M059J (cell line): ENCODE measurements around the gene CLNS1A. TPM values are rescaled to one million over a fixed set of nuclear protein-coding genes. Genes with fewer than 3 reads are reported as not detected.
A peak's percentile ranks its signal among the peaks of the same experiment; 100 is the strongest.
"Not testable (repeated sequence)": the region's sequence is repeated elsewhere in the genome, so short reads cannot be mapped to it uniquely, and the experiment has no call there.

ENCODE experiments used
- DNase-seq: peaks from one replicate; pipeline ENCODE4 v3.0.0-alpha.2; 2012; ENCODE audit warnings: low read depth
- total RNA-seq: library from RNA; depleted of rRNA; stranded (reverse); fragments of >200 nt; shearing (Covaris generic); gene quantifications from 2 replicates; pipeline ENCODE4 v1.2.3, GENCODE V29; 2014; rRNA removed

CLNS1A gene, protein sequence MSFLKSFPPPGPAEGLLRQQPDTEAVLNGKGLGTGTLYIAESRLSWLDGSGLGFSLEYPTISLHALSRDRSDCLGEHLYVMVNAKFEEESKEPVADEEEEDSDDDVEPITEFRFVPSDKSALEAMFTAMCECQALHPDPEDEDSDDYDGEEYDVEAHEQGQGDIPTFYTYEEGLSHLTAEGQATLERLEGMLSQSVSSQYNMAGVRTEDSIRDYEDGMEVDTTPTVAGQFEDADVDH
- total RNA-seq, result 135 and 150 TPM in 2 replicates

DNA sequence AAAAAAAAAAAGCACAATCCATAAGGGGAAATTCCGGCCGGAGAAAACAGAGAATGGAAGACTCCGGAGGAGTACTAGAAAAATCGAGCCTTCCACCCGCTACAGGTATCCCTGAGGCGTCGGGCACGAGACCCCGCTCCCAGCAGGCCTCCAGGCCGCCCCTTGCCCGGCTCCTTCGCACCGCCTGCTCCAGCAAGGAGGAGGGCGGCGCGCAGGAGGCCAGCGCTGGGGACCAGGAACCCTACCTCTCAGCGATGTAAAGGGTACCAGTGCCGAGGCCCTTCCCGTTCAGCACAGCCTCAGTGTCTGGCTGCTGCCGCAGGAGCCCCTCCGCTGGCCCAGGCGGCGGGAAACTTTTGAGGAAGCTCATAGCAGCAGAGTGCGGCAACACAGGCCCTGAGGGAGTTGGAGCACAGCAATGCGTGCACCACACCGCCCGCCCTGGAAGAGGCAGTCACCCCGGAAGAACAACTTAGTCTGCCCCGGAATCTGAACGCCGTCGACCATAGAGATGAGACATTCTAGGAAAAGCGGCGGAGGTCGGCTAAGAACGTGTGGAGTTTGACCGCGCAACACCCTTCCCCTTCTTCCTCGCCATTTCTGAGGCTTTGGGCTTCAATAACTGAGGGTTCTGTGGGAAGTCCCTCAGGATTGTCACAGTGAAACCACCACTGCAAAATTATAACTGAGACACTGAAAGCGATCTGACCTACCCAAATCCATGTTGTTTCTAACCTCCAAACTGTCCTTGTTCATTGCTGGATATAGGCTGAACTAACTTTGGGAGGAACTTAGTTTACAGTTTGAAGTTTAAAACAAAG is at the start of gene CLNS1A:
Gene CLNS1A, minus strand, starts transcription at position 450 of the 821 bp plus-strand sequence. Its CDS starts 80 bp downstream, at position 370.
- peak; percentile 91 for DNase-seq

DNA sequence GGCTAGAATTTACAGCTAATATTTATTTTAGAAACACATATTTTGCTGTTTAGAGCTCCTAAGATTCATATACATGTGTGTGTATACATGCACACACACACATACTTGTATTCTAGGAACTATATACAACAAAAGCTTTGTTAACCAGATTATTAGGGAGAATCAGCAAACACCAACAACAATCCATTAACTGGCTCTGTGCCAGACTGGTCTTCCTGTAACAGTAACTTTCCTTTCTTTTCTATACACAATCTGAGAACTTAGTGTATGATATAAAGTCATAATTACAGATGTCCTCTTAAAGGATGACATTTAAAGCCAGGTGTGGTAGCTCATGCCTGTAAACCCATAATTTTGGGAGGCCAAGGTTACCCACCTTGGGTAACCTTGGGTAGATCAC is 49.5 kb upstream of the CLNS1A start:
- DNase-seq, result no peak

DNA sequence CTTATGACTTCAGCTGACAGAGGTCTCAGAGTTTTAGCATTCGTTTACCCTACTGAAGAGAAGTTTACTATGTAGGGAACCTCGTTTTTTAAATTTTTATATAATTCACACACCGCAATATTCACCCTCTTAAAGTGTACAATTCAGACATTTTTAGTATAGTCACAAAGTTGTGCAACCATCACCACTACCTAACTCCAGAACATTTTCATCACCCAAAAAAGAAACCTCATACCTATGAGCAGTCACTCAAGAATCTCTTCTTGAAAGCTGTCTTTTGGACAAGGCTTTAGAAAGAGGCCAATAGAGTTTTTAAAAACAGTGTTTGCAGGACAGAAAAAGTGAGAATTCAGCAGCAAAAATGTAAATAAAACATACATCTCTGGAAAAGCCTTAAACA is 39.5 kb upstream of the CLNS1A start:
- DNase-seq, result no peak

DNA sequence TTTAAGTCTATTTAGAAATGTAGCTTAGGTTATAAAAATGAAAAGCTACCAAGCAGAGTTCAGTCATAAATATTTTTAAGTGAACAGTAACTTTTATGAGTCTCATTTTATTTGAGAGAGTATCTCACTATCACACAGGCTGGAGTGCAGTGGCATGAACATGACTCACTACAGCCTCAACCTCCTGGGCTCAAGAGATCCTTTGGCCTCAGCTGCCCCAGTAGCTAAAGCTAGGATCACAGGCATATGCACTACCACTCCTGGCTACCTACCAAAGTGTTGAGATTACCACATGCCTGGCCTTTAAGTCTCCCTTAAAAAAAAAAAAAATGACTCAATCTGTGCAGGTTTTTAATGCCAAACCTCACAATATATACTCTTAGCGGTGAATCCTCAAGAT is 34.7 kb upstream of the CLNS1A start:
- peak; percentile 98 for DNase-seq

DNA sequence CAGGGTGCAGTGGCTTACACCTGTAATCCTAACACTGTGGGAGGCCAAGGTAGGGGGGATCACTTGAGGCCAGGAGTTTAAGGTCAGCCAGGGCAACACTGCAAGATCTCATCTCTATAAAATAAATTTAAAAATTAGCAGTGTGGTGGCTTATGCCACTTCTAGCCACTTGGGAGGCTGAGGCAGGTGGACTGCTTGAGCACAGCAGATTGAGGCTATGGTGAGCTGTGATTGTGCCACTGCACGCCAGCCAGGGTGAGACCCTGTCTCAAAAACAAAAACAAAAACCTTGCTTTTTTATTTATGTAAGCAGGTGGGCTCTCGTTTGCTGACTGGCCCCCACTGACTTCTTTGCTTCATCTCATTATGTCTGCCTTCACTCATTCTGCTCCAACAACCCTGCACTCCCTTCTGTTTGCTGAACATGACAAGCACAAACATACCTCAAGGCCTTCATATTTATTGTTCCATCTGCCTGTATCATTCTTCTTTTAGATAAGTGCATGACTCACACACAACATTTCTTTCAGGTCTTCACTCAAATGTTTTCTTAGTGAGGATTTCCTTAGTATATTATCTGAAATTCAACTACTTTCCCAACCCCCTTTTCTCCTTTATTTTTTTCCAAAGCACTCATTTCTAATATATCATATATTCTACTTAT is 32.4 kb upstream of the CLNS1A start:
- DNase-seq, result peak; percentile 41

DNA sequence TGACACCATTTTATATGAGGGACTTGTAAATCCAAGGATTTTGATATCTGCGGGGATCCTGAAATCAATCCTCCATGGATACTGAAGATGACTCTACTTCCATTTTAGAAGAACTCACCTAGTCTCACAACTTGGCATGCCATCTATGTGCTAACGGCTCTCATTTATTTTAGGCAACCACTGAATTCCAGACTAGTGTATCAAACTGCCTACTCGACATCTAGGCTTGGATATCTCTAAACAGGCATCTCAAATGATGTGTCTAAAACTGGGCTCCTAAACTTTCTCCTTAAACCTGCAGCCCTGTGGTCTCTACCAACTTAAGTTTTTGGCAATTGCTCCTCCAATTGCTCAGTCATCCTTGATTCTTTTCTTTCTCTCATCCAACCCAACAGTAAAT is 31.2 kb upstream of the CLNS1A start:
- DNase-seq, result peak; percentile 25

DNA sequence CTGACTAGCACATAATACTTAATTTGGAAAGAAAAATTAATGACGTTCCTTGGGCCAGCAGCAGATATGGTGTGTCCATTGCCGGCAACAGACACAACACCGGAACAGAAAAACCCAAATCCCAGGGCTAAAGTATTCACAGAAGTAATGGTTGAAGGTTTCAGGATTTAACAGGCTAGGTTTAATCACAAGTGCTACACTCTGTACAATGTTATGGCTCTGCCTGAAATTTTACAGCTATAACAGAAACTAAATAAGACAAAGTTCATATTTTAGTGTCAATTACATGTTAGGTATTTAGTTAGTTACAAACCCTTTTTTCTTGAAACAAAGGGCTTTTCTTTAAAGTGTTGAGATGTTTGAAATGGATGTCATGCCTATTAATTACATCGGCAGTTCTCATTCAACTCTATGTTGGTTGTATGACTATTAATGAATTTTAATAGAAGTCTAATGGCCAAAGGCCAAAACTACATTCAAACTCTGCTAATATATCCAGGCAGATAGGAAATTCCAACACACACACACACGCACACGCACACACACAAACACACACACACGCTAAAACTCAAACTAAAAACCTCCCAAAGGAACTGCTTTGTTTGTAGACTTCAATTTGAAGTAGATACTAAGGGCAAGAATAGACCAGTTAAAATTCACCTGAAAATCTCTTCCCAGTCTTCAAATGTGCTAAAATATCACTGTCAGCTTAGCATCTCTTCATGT is 27.8 kb upstream of the CLNS1A start:
- DNase-seq, result no peak

DNA sequence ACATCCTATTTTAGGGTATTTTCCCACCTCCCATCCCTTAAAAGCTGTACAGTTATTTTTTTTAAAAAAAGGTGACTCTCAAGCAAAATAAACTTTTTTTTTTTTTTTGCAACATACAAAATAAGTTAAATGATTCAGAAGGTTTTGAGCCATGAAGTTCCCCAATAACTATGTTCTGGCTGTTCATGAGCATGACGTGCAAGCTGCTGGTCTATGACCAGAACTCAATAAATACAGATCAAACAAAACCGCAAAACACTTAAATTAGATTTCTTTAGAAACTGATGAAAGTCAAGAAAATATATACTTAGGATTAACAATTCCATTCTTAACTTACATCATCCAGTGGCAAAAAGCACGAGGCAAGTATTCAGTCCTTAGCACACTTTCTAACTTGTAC is 24.1 kb upstream of the CLNS1A start:
- no peak for DNase-seq

DNA sequence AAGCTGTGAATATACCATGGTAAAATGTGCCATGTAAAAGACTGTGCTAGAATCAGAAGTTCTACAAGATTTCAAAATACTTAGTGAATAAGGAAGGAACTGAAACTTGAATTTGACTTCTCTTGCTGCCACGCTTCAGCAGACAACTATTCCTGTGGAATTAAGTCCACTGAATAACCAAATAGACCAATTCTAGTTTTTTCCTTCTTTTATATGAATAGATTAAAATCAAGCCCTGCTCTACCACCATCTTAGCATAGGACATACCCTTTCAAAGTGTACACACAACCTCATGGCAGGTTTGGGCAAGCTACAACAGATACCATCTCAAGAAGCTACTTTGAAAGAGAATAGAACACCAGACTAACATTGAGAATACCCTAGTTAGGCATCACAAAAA is 23.4 kb upstream of the CLNS1A start:
- DNase-seq, result no peak

DNA sequence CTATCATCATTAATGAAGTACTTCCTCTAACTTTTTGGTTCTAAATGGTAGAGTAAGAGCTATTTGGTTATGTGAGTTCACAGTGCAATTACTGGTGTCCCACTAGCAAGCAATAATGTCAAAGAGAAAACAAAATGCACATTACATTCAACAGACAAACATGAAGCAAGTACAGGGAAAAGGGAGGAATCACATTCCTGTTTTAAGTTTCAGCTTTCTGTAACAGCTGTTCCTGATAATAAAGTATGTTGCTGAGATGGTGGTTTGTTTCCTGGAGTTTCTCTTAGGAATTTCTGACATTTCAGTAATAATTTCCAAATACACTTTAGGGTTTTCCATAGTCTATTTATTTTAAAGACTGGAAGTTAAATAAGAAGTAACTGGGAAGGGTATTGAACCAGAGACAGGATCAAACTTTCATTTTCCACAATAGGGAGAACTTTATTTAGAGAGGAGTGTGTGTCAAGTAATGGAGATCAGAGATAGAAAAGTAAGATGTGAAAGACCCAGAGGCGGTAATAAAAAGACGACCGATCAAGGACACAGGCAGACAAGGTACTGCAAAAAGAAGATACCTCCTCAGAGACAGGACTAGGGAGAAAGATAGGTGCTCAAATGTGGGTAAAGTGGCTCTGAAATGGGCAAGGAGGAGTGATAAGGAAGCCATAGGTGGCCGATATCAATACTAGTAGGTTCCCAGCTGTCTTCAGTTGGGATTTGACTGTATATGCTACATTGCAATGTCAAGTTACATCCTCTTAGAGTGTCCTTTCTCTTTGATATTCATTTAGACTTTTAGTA is 20.8 kb upstream of the CLNS1A start:
- DNase-seq, result no peak

DNA sequence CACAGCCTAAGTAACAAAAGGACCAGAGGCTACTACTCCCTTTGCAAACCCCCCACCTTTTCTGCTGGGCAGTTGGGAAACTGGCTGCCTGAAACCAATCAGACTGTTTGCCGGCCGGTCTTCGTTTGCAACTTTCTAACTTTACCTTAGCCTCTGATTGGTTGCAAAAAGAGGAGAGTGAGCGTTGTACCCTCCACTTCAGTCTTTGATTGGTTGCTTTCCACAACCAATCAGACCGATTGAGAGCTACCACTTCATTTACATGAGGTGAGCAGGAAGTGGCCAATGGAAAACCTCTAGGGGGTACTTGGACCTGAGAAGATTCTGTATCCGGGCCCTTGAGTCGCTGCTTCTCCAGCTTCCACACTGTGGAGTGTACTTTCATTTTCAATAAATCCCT is 18.8 kb upstream of the CLNS1A start:
- DNase-seq, result no peak

DNA sequence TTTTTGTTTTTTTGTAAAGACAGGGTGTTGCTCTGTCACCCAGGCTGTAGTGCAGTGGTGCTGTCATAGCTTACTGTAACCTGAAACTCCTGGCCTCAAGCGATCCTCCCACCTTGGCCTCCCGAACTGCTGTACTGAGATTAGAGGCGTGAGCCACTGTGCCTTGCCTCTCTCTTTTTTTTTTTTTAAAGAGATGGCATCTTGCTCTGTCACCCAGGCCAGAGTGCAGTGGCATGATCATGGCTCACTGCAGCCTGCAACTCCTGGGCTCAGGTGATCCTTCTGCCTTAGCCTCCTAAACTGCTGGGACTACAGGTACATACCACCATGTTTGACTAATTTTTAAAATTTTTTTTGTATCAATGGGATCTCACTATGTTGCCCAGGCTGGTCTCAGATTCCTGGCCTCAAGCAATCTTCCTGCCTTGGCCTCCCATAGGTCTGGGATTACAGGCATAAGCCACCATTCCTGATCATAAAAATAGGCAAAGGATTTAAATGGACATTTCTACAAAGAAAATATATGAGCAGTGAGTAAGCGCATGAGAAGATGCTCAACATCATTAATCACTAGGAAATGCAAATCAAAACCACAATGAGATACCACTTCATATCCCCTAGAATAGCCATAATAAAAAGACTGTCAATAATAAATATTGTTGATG is 17.3 kb upstream of the CLNS1A start:
- peak; percentile 30 for DNase-seq

DNA sequence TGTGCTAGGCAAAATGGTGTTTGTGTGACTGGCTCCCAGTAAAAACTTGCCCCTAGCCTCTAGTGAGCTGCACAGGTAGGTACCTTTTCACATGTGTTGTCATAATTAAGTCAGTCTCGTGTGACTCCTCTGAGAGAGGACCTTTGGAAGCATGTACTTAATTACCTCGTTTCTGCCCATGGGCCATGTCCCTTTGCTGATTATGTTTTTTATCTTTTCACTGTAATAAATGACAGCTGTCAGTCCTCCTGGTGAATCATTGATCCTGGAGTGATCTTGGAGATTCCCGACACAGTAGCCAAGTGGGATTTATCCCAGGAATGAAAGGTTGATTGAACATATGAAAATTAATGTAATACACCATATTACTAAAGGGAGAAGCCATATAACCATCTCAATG is 12.5 kb upstream of the CLNS1A start:
- no peak for DNase-seq

DNA sequence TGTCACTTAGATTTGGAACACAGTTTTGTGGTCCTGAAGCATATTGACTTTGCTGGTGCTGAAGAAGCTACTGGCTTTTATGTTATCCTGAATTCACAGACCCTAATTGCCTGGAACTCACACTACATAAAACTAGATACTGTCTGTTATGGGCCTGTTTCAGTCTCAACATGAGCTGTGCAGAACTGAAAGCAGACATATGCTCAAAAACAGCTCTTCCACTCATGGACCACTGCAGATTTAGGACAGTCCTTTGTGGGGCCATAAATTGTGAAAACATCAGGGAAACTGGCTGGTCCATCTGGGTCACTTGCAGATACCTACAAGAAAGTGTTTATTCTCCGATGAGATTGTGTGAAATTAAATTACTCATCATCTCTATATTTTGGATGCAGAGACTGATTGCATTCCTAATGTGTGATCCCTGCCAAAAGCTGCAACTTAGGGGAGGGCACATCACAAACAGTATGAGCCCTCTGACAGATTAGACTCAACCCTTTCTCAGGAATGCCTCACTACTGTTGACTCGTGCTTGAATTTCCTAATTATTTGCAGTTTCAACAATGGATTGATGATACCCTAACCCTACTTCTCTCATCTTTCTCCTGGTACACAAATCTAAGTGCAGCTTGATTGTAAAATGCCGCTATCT is 10.2 kb upstream of the CLNS1A start:
- DNase-seq, result peak; percentile 5

DNA sequence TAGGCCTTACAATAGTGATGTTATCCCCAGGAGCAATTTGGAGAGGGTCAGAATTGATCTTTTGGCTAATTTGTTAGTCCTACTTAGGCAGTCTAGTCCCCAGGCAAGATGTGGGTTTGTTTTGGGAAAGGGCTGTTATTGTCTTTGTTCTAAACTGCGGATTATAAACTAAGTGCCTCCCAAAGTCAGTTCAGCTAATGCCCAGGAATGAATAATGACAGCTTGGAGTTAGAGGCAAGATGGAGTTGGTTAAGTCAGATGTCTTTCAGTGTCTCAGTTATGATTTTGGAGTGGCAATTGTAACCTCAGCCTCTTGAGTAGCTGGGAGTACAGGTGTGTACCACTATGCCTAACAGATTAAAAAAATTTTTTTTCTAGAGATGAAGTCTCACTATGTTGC is 7.3 kb upstream of the CLNS1A start:
- no peak for DNase-seq

DNA sequence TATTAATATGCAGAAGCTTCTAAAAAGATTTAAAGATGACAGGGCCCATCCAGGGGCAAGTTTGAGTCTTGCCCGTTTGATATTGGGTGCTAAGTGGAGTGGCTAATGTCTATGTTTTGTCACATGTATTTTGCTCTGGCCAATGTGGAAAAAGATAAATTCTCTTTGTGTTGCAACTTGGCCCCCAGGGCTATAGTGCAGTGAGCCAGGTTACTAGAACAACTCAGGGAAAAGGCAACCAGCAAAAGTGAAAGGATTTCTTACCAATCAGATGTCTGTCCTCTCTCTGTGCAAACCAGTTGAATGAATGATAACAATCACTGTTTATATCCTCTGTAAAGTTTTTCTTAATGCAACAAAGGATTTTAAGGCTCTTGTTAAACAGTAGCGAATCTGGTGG is 4.6 kb upstream of the CLNS1A start:
- DNase-seq, result peak; percentile 54

DNA sequence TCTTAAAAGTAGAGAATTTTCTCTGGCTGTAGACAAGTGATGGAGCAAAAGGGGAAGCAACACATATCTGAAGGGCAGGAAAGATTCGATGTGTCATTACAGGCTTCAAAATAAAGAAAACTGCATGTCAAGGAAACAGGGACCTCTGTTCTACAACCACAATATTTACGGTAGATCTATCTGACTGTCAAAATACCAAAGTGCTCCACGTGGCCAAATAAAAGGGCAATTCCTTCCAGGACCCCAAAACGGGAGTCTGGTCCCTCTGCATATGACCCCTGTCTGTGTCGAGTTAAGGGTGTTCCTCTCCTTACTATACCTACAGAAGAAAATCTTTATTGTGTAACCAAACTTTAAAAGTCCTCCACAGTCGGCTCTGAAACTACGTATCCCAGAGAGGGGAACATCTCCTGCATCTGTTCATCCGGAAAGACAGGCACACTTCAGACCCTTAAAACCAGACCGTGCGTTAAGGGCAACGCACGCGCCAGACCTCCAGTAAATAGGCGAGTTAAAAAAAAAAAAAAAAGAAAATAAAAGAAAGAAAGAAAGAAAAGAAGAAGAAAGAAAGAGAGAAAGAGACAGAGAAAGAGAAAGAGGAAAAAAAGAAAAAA is 756 bp downstream of the CLNS1A start:
- DNase-seq, result peak; percentile 7

DNA sequence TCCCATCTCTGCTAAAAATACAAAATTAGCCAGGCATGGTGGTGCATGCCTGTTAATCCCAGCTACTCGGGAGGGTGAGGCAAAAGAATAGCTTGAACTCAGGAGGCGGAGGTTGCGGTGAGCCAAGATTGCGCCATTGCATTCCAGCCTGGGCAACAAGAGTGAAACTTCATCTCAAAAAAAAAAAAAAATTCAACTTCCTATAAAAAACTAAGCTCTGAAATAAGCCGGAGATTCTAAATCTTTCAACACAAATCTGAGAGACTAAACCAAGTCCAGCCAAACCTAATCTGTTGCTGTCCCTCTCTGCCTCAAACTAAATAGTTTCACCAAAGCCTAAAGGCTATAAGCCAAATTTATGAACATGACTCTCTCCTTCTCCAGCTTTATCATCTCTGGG is 3.7 kb downstream of the CLNS1A start:
- DNase-seq, result not testable (repeated sequence)

DNA sequence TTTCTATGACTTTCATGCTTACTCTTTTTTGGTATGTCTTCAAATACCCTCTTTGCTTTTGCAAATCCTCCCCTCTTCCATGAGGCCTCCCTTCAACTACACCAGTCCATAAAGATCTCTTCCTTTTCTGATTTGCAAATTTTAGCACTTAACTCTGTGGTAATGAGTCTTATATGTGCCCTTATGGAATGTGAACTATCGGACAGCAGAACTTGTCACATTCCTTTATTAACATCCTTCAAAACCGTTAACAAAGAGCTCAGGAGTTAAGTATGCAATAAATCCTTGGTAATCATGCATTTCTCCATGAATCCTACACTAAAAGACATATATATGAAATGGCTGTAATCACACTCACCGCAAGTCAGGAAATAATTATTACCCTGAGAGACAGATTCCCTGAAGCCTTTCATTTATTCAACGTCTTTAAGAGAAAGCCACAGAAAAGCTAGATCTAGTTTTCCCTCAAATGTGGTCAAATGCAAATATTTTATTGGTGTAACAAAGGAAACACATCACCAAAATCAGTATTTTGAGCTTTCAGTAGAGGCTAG is 7.4 kb downstream of the CLNS1A start:
- no peak for DNase-seq
